Uterus (tissue), 2 donors: ENCODE measurements around the gene EPHA2.

Experiments used
- CTCF ChIP-seq, 4 experiments: fragments of 200-600 bp in 2 of 4; fragments of 450-650 bp in 2 of 4; sonication (generic) in 2 of 4; IDR thresholded peaks; one replicate each; pipeline ENCODE4 v1.5.1; 2016 to 2019; ENCODE audit warnings: antibody characterized with exemption in 4 of 4, mild to moderate bottlenecking in 2 of 4, moderate library complexity in 1 of 4
- POLR2A ChIP-seq, 2 donors: fragments of 450-650 bp; IDR thresholded peaks; one replicate each; pipeline ENCODE4 v1.6.1; 2016; ENCODE audit warnings: antibody characterized with exemption in 2 of 2, mild to moderate bottlenecking in 1 of 2, moderate library complexity in 1 of 2

GRCh38 chr1:16138772-16139221 lies 17.1 kb downstream of the EPHA2 start:
- no peak for TF ChIP-seq POLR2A (IDR thresholded peaks at IDR 0.05)
- TF ChIP-seq CTCF (IDR thresholded peaks at IDR 0.05) = peak in 1 of 4 experiments; percentile 7
